MG63 (cell line): ENCODE measurements around the gene ARID1B. TPM values are rescaled to one million over a fixed set of nuclear protein-coding genes. Genes with fewer than 3 reads are reported as not detected.

Experiments used
- DNase-seq: peaks from one replicate; pipeline ENCODE4 v3.0.0-alpha.2; 2020
- H3K27me3 ChIP-seq: fragments of 250-450 bp; sonication (Bioruptor Pico); 2 replicates; pipeline ENCODE4 v1.5.1; 2020; ENCODE audit warnings: mild to moderate bottlenecking, moderate library complexity
- H3K36me3 ChIP-seq: fragments of 250-450 bp; sonication (Bioruptor Pico); 2 replicates; pipeline ENCODE4 v1.5.1; 2020; ENCODE audit warnings: mild to moderate bottlenecking, moderate library complexity
- H3K4me3 ChIP-seq: fragments of 250-450 bp; sonication (Bioruptor Pico); 2 replicates; pipeline ENCODE4 v1.5.1; 2020; ENCODE audit warnings: mild to moderate bottlenecking, moderate library complexity
- H3K9me3 ChIP-seq: fragments of 250-450 bp; sonication (Bioruptor Pico); 2 replicates; pipeline ENCODE4 v1.5.1; 2020; ENCODE audit warnings: mild to moderate bottlenecking, moderate library complexity
- total RNA-seq: library from RNA; depleted of rRNA; stranded (reverse); fragments of >200 nt; shearing (Covaris generic); gene quantifications from 2 replicates; pipeline ENCODE4 v1.2.3, GENCODE V29; 2014; ENCODE audit warnings: low replicate concordance

Gene ARID1B
- total RNA-seq, 1 experiment from 2014 or later = 9.9 TPM

DNA sequence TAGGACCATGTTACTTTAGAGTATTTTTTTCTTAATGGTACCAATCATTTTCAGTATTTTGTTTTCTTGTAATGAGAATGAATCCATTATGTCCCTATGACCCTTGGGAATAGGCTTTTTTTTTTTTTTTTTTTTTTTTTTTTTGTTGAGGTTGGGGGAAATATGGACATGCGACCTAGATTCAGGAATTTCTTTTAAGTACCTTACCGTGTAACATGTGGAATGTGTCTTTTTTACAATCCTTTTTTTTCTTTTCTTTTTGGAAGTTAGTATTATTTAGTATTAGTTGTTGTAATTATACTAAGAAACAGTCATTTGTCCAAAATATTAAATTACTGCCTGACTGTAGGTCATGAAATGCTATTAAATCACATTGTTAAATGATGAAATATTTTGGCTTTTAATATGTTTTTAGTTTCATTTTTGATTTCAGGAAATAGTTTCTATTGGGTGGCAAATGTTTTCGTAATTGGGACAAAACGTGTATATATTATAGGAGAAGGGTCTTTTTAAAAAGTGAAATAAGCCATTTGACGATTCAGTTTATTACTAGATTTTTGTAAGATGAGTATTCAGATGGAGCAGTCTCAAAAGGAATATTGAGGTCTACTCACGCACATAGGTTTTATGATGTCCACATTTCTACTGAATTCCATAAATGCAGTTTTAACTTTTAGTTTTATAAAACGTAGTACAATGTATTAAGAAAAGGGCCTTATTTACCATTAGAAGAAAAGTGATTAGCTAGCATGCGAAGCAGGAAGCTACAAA is 4.9 kb downstream of the ARID1B start:
- Histone ChIP-seq H3K27me3 (no peaks in the 10 kb centered on the region), H3K9me3 (no peaks in the 10 kb centered on the region), H3K4me3 (peak overlapping the region; percentile 68), H3K36me3 (no peaks in the 10 kb centered on the region)
- no peak for DNase-seq

DNA sequence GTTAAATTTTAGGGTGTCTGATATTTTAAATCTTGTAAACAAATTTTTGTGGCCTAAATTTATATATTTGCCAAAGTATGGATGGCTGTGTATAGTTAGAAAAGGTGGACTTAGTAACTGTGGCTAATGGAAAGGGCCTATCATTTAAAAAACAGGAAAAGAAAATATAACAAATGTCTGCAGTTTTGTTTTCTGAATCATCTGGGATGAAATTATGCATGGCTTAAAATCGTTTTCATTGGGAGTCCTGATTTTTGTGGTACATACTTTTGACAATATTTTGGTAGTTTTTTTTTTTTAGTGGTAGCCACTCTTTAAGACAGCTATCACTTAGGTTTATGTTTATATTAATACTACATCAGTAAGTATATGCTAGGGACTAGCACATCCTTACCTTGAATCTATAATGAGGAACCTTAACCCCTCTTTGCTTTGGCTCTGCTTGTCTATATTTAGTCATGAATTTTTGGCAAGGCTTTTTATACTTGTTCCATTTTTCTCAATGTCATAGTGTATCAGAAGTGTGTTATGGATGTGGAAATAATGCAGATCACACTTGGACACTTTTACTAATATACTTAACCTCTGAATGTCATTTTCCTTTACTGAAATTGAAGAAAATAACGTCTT is 5.6 kb downstream of the ARID1B start:
- DNase-seq = no peak
- H3K9me3 ChIP-seq = no peaks in the 10 kb centered on the region
- H3K4me3 ChIP-seq = peak overlapping the region; percentile 68
- H3K27me3 ChIP-seq = no peaks in the 10 kb centered on the region
- no peaks in the 10 kb centered on the region for H3K36me3 ChIP-seq

DNA sequence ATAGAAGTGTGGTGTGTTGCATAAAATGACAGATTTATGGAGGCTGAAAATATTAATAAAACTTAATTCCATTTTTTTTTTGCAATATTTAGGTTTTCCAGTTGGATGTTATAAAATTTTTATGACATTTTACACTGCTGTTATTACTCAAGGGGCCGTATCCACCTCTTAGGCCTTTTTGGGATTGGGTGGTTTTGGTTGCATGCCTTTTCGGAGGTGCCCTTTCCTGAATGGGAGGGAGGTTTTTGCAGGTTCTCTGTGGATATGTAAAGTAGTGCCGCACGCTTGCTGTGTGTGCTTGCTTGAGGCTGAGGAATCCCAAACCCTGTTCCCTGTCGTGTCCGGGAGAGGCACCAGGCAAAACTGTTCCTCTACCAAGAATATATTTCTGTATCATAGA is 6.8 kb downstream of the ARID1B start:
- no peaks in the 10 kb centered on the region for H3K36me3 ChIP-seq
- H3K4me3 ChIP-seq = no peak overlapping the region
- no peaks in the 10 kb centered on the region for H3K27me3 ChIP-seq
- no peaks in the 10 kb centered on the region for H3K9me3 ChIP-seq
- no peak for DNase-seq

DNA sequence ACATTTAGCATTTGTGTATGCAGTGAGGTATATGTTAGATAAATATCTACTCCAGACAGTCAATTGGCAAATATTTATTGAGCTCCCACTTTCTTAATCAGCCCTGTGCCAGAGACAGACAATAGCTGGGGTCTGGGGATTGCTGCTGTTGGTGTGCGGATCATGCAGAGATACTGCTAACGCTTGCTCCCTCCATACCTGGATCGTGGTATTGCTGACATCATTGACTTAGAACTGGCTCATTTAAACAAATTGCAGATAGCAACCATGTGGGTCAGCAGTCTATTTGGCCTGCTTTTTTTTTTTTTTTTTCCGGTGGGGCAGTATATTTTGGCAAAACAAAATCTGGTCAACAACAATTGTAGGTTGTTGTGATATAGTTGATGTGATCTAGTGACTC is 9.5 kb downstream of the ARID1B start:
- DNase-seq = no peak

DNA sequence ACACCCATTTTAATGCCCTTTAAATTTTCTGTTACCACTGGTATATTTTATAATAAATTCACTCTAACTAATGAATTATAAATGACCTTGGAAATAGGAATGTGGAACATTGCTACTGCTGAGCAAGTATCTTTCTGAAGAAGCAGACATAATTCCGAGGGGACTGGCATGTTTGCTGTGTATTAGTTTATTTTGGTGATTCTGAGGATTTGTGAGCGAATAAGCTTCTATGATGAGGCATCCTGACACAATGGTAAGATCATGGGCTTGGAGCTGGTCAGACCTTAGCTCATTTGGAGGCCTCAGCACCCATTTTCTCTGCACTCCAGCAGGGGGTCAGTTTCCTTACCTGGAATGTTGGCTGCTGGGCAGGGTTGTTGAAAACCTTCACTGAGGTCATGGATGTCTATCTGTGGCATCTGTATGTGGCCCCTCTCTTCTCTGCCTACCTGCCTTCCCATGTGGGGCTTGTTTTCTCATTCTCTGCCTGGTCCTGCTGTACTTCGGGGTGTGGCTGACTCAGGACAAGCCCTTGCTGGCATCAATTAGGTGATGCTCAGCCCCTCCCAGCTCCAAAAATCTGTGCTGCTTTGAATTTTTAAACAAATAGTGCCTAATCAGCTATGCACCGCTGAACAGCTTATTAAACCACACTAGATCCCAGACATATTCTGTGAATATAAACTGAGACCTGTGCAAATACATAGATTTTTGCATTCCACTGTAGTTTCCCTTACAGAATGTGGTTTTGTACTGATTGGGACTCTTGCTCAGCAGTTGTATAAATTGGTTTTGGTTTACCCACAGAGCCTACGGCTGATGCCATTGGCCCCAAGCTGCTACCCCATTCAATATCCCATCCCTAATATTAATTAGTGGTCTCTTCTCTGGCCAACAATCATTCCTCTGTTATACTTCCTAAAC is 10.7 kb downstream of the ARID1B start:
- H3K9me3 ChIP-seq = no peaks in the 10 kb centered on the region
- H3K4me3 ChIP-seq = no peak overlapping the region
- DNase-seq = no peak
- no peaks in the 10 kb centered on the region for H3K27me3 ChIP-seq
- no peaks in the 10 kb centered on the region for H3K36me3 ChIP-seq

More for the DNA sequence above, 9.5 kb downstream of the ARID1B start:
- H3K9me3 ChIP-seq = no peaks in the 10 kb centered on the region
- H3K4me3 ChIP-seq = no peak overlapping the region
- H3K36me3 ChIP-seq = no peaks in the 10 kb centered on the region
- H3K27me3 ChIP-seq = no peaks in the 10 kb centered on the region

DNA sequence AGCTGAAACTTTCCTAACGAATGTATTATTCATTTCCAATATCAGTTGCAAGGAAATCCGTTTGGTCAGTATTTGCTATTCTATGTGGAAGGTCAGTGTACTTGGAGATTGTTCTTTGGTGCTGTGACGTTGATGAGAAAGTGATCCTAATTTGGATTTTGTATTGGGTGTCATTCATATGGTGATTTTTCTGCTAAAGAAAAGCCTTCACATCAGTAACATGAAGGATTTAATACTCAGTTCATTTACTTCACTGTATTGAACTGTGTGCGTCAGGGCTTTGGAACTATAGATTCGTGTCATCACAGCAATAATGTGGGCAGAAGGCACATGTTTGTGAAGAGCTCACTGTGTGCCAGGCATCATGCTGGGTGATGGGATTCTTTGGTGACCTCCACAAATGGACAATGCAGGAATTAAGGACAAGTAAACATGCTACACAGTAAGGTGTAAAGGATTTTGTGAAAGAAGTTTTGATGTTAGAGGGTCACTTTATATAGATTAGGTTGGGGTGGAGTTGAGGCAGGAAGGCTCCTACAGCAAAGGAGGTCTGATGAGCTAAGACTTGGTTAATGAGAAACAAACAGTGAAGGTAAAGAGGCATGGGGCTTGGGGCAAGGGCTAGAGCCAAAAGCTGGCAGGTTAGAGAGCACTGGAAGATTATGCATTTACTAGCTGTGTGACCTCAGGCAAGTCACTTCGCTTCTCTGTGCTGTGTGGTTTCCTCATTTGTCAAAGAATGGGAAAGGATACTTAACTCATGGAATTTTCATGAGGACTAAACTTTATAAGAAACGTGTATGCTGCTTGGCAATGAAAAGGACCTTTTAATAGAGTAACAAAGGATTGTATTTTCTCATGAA is 12.1 kb downstream of the ARID1B start:
- Histone ChIP-seq H3K27me3 (no peaks in the 10 kb centered on the region), H3K36me3 (no peaks in the 10 kb centered on the region), H3K4me3 (no peak overlapping the region), H3K9me3 (no peaks in the 10 kb centered on the region)
- no peak for DNase-seq

DNA sequence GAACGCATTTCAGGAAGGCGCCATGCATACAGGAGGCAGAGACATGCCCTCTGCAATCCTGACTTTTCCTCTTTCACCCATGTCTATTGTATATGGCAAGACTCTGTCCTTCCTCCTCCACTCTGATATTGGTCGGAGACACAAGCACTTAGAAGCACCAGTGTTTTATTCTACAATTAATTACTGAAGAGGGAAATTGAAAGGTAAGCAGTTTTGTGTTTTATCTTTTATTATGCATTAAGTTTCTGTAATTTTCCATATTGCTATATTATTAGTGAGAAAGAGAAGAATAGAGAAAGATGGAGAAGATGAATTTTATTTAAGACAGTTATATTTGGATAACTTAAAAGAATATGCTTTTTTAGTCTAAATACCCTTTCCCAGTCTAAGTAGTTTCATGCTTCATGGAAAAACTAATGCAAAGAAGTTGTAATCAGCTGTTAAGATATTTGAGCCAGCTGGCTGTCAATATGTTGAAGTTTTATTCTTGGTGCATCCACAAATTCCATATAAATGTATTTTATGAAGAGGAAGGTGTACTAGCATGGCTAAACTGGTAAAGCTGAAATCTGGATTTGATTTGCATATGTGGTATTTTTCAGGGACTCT is 13.6 kb downstream of the ARID1B start:
- H3K9me3 ChIP-seq = no peaks in the 10 kb centered on the region
- DNase-seq = no peak

DNA sequence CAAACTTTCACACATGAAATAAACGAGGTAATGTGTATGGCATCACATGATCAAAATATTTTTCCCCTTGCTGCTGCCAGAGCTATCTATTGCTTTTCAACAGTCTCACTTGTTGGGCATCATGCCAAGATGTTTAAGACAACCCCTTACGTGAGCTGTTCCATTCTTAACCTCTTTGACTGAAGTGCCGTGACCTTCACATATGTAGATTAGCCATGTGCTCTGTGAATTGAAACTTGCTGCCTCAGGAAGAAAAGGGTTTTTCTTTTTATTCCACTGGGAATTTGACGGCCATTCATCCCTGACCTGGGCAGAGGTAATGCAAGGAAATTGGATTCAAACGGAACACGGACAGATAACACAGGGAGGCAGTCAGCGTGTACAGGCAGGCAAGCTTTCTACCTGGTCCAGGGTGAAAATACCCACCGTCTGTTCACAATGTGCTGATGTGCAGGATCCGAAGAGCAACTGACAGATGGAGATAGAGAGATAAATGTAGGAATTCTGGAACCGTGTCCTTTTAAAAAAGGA is 14.2 kb downstream of the ARID1B start:
- H3K36me3 ChIP-seq = no peaks in the 10 kb centered on the region
- DNase-seq = no peak
- no peaks in the 10 kb centered on the region for H3K9me3 ChIP-seq
- no peaks in the 10 kb centered on the region for H3K27me3 ChIP-seq
- no peak overlapping the region for H3K4me3 ChIP-seq

More for the DNA sequence above, 13.6 kb downstream of the ARID1B start:
- Histone ChIP-seq H3K27me3 (no peaks in the 10 kb centered on the region), H3K4me3 (no peak overlapping the region), H3K36me3 (no peaks in the 10 kb centered on the region)

DNA sequence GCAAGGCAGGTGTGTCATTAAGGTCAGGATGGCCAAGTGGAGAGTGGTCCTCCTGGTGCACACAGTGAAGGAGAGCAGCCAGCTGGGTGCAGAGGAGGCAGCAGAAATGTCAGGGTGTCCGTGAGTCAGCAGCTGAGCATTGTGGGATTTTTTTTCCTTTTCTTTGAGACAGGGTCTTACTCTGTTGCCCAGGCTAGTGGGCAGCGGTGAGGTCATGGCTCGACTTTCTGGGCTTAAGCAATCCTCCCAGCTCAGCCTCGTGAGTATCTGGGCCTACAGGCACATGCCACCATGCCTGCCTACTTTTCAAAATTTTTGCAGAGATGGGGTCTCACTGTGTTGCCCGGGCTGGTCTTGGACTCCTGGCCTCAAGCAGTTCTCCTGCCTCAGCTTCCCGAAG is 16.0 kb downstream of the ARID1B start:
- no peak overlapping the region for H3K4me3 ChIP-seq
- H3K9me3 ChIP-seq = no peaks in the 10 kb centered on the region
- no peaks in the 10 kb centered on the region for H3K36me3 ChIP-seq
- H3K27me3 ChIP-seq = no peaks in the 10 kb centered on the region
- no peak for DNase-seq

DNA sequence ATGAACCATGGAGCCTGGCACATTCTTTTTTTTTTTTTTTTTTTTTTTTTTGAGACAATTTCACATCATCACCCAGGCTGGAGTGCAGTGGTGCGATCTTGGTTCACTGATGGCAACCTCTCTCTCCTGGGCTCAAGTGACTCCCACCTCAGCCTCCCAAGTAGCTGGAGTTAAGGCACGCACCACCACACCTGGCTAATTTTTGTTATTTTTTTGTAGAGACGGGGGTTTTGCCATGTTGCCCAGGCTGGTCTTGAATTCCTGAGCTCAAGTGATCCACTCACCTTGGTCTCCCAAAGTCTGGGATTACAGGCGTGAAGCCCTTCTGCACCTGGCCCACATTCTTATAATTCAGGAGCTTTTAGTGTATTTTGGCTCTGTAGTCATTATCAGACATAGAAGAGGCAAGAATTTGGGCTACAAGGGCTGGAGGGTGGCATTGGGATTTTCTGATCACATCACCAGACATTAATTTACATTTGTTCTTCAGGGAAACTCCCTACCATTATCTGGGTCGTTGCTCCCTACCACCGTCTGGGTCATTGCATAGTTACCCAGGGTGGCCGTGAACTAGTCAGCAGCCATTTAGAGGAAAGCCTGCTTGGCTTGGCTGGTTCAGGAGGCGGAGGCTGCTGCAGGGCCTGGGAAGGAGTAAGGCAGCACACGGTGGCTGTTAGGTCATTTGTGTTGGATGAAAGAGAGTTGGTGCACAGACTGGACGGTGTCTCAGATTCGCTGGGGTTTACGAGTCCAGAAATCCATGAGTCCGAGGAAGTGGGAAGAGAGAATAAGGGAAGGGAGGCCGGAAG is 17.6 kb downstream of the ARID1B start:
- Histone ChIP-seq H3K4me3 (peak overlapping the region; percentile 18; the same call in 1 of the 2 replicates), H3K27me3 (no peaks in the 10 kb centered on the region), H3K9me3 (no peaks in the 10 kb centered on the region), H3K36me3 (no peaks in the 10 kb centered on the region)
- peak; percentile 42 for DNase-seq

DNA sequence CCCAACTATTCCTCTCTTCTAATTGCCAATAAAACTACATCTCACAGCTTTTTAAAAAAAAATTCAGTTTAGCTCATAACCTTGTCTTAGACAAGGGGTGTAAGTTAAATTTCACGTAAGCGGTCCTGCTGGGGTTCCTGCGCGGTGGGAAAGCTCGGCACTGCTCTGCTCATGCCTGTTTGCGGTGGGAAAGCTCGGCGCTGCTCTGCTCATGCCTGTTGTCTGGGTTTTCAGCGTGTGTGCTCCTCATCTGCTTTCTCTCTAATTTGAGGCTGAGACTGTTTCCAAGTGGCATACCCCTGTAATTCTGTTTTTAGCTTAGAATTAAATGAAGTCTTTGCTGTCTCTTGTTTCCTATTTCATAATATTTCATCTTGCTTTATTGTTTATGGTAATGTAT is 18.6 kb downstream of the ARID1B start:
- Histone ChIP-seq H3K27me3 (no peaks in the 10 kb centered on the region), H3K36me3 (no peaks in the 10 kb centered on the region), H3K9me3 (no peaks in the 10 kb centered on the region), H3K4me3 (peak overlapping the region; percentile 18)
- DNase-seq = peak; percentile 26

DNA sequence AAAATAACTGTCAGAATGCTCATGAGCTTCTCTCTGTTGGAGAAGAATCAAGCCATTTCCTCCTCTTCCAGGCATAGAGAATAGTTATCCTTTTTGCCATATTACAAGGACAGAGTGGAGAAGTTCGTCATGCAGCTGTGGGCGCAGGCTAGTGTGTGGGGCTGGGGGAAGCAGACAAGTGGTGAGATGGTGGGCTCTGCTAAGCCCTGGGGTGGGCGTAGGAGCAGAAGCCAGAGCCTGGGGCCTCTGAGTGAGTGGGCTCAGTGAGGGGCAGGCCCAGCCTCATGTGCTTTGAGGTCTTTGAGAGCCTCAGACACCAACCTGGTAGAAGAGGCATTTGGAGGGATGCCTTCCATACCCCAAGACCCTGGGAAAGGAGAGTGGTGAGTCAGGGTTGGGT is 19.4 kb downstream of the ARID1B start:
- H3K27me3 ChIP-seq = no peaks in the 10 kb centered on the region
- no peaks in the 10 kb centered on the region for H3K9me3 ChIP-seq
- no peak overlapping the region for H3K4me3 ChIP-seq
- DNase-seq = no peak
- H3K36me3 ChIP-seq = no peaks in the 10 kb centered on the region

DNA sequence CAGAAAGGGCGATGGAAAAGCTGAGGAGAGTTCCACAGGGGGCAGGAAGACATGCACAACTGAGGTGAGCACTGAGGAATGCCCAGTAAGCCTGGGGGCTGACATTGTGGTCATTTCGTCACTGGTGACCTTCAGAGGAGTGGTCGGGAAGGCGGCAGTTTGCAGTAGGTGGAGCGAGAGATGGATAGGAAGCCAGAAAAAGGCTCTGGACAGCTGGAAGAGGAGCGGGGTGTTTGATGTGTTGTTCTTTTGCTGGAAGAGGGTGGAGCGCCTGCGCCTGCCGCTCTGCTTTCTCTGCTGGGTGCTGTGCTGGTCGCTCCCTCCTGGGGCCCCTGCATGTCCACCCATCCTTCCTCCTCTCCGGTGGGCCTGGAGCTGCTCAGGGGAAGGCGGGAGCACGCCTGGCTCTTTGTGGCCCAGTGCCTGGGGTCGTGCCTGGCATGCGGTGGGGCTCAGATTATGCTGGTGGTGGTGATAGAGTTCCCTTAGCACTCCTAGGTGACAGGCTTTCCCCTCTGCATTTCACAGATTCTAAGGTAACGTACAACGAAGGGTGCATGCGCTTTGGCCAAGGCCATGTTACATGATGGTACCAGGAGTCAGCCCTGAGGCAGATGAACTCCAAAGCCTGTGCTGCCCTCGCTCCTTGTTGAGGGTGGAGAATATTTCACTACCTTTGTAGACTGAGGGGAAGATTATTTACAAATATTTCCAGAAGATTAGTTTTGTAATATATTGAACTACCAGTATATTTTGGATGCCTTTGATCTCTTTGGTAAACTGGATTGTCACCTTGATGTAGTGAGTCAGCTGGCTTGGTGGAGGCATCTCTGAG is 20.9 kb downstream of the ARID1B start:
- DNase-seq = no peak
- H3K9me3 ChIP-seq = no peaks in the 10 kb centered on the region
- no peak overlapping the region for H3K4me3 ChIP-seq
- no peaks in the 10 kb centered on the region for H3K27me3 ChIP-seq
- H3K36me3 ChIP-seq = no peaks in the 10 kb centered on the region

DNA sequence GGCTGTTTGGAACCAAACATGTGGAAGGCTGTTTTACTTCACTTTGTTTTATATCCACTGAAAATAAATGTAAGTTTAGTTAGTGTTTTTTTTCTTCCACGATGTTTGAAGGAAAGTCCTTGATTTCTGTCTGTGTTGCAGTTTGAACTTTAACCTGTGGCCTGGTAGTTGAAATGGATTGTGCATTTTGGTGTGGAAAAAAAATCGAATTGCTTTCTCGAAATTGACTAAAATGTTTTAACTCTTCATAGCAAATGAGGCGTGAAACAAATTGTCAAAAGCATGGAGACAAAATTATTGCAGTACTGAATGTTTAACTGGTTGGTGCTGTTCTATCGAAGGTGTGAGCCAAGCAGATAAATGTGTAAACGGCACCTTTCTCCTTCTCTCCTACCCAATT is 24.5 kb downstream of the ARID1B start:
- Histone ChIP-seq H3K4me3 (no peak overlapping the region), H3K9me3 (no peaks in the 10 kb centered on the region), H3K36me3 (no peaks in the 10 kb centered on the region), H3K27me3 (no peaks in the 10 kb centered on the region)
- no peak for DNase-seq
